ENCODE data around the gene CCDC88B.
A peak's percentile ranks its signal among the peaks of the same experiment; 100 is the strongest.

Gene CCDC88B

DNA sequence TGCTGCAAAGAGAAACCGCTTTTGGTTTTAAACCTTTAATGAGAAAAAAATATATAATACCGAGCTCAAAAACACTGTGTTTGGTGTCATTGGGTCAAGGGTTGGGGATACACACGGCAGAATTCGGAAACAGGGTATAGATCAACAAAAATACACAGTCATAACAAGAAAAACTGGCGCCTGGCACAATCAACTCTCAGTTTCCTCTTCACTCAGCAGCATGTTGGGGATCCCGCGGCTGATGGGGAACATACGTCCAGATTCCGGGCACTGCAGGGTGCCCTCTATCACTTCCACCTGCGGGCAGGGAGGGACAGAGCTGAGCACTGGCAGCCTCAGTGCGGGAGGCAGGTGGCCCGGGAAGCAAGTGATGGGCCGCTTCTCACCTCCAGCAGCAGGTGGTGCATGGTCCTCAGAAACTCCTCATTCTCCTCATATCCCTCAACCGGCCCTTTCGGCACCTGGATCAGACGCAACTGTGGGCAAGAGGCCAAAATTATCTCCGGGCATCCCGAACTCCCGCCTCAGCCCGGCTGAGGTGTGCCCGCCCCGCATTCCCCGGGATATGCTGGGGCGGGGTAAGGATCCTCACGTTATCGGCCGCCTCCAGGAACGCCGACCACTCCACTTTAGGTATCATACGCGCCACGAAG is 23.2 kb upstream of the CCDC88B start:
- TF ChIP-seq CTCF (IDR thresholded peaks at IDR 0.05; ENCODE audit: control insufficient read depth, extremely low read depth, insufficient read depth), result peak; percentile 29; the same call in 1 of the 2 replicates
- DNase-seq (ENCODE audit: low read depth), result peak; percentile 41
- peak overlapping the region; percentile 83 for H3K4me3 ChIP-seq (ENCODE audit: low read depth, low read length)

GRCh38 chr11:64317325-64317960 is 22.6 kb upstream of the CCDC88B start, which contains the start of gene TRMT112:
TSS of gene TRMT112 (minus strand) at chr11:64317559. CDS start at chr11:64317526, 33 bp downstream.
- no peak for TF ChIP-seq CTCF (IDR thresholded peaks at IDR 0.05; ENCODE audit: control insufficient read depth, extremely low read depth, insufficient read depth)
- peak; percentile 99 for DNase-seq (ENCODE audit: low read depth)
- peak within 1 kb of the TSS; percentile 83 for H3K4me3 ChIP-seq (ENCODE audit: low read depth, low read length)

DNA sequence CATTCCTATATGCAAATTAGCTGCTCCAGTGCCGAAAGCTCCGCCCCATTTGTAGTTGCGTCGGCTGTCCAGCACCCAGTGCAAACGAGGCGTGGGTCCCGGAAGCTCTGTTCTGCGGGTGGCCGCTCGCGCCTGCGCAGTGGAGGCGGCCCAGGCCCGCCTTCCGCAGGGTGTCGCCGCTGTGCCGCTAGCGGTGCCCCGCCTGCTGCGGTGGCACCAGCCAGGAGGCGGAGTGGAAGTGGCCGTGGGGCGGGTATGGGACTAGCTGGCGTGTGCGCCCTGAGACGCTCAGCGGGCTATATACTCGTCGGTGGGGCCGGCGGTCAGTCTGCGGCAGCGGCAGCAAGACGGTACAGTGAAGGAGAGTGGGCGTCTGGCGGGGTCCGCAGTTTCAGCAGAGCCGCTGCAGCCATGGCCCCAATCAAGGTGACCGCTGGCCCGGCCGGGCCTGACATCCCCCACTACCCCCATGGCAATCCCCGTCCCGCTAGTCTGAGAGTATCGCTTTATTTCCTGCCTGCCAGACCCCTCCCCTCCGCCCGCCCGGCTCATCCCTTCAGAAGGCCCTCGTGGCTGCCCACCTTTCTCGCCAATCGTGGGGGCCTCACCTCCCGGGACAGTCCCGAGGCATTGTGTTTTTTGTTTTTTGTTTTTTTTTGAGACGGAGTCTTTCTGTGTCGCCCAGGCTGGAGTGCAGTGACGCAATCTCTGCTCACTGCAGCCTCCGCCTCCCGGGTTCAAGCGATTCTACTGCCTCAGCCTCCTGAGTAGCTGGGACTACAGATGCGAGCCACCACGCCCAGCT is 21.8 kb upstream of the CCDC88B start, which contains the start of gene PRDX5:
TSS of gene PRDX5 (plus strand) at position 161 of the 805 bp plus-strand sequence. CDS start at position 256, 95 bp downstream.
- peak; percentile 92 for DNase-seq (ENCODE audit: low read depth)
- H3K4me3 ChIP-seq (ENCODE audit: low read depth, low read length), result peak within 1 kb of the TSS; percentile 83
- TF ChIP-seq CTCF (IDR thresholded peaks at IDR 0.05; ENCODE audit: control insufficient read depth, extremely low read depth, insufficient read depth), result peak; percentile 50

DNA sequence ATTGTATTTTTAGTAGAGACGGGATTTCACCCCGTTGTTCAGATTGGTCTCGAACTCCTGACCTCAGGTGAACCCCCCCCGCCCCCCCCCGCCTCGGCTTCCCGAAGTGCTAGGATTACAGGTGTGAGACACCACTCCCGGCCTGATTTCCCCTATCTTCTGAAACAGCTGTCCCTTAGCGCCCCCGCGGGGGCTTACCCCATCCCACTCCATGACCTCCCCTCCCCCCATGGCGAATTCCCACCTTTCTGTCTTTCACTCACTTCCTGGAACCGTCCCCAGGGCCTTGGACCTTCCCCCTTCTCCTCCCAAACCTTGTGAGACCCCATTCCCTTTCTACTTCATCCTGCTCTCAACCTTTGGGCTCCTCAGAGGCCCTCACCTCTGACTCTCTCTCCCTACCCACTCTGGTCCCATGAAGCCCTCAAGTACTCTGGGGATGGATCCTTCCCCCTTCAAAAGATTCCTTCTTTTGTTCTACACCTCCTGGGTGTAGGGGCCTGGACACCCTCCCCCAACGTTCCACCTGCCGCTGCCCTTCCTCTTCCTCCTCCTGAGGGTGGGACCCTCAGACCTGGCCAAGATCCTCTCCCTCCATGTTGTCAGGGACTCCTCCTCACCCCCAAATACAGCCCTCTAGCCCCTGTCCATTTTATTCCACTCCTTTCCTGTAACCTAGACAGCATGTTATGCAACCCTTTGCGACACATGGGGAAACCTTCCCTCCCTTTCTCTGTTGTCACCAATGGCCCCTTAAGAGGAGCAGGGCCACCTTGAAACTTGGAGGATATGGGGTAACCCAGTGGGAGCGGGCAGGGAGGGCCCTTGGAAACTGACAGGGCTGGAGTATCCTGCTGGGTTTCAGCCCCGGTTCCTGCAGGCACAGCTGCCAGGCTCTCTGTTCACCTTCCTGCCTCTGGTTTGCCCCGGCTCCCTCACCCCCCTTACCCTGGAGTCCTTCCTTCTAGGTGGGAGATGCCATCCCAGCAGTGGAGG is 20.9 kb upstream of the CCDC88B start:
- no peak for TF ChIP-seq CTCF (IDR thresholded peaks at IDR 0.05; ENCODE audit: control insufficient read depth, extremely low read depth, insufficient read depth)
- peak overlapping the region; percentile 83 for H3K4me3 ChIP-seq (ENCODE audit: low read depth, low read length)
- no peak for DNase-seq (ENCODE audit: low read depth)

- no peak for TF ChIP-seq CTCF (IDR thresholded peaks at IDR 0.05; ENCODE audit: control insufficient read depth, extremely low read depth, insufficient read depth)
- no peak for DNase-seq (ENCODE audit: low read depth)
- no peak overlapping the region for H3K4me3 ChIP-seq (ENCODE audit: low read depth, low read length)
These were observed 19.4 kb upstream of the CCDC88B start for GRCh38 chr11:64320556-64320955.

- no peak overlapping the region for H3K4me3 ChIP-seq (ENCODE audit: low read depth, low read length)
- no peak for TF ChIP-seq CTCF (IDR thresholded peaks at IDR 0.05; ENCODE audit: control insufficient read depth, extremely low read depth, insufficient read depth)
- DNase-seq (ENCODE audit: low read depth), result no peak
These were observed 19.0 kb upstream of the CCDC88B start for GRCh38 chr11:64321026-64321425.
